Ammon's horn (tissue), 1 donor: ENCODE data around the gene RPTOR.

Source experiments
- DNase-seq: peaks from one replicate; pipeline ENCODE4 v3.0.0-alpha.2; 2016; ENCODE audit warnings: low spot score

Gene RPTOR

DNA sequence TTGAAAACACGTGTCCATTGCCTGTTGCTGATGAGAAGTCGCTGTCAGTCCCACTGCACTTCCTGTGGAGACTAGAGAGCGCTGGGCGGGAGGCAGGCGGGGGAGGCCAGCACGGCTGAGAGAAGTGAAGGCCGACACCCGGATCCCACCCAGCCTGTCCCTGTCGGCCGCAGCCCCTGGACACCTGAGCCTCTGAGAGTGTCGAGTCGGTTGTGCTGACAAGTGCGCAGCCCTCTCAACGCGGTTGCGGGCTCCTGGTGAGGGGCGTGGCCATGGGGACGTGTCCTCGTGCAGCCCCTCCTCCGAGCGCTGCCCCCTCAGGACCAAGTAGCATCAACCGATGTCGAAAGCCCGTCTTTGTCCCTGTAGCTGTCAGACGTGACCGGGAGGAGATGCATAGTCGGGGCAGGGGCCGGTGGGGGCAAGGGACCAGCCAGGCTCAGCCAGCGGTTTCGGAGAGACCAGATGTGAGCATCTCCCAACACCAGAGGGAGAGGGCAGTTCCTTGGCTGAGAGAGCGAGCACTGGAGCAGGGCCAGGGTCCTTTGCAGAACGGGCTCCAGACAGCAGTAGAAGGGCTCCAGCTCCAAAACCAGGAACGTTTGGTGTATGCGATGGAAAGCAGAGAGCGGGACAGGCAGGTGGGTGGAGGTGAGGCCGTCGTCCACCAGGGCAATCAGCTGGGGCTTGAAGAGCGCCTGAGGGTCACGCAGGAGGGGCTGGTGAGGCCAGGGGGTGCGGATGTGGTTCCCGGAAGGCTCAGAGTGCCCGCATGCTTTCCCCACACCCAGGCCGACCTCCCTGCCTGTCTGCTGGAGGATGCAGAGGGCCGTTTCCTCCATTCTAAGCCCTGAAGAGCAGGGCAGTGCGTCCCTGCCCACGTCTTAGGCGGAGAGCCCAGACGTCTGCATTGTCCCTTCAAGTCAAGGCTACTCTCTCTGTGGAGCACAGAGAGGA, 403.7 kb downstream of the RPTOR start:
- no peak for DNase-seq

DNA sequence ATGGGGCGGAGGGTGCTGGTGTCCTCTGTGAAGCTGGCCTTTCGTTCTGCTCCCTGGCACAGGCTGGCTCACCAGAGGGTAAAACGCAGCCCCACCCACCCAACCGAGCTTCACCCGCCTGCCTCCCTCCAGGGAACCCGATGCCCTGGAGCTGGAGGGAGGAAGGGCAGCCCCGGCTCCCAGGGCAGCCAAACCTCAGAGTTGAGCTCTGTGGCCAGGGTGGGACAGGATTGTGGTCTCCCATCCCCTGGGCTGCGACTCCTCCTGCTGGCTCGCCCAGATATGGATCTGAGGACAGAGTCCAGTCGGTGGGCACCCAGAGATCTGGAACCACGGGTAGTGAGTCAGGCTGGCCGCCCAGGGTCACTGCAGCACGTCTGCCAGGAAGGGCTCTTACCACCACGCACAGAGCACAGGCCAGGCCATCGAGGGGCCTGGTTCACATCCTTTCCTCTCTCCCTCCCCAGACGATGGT, 404.4 kb downstream of the RPTOR start:
- no peak for DNase-seq

DNA sequence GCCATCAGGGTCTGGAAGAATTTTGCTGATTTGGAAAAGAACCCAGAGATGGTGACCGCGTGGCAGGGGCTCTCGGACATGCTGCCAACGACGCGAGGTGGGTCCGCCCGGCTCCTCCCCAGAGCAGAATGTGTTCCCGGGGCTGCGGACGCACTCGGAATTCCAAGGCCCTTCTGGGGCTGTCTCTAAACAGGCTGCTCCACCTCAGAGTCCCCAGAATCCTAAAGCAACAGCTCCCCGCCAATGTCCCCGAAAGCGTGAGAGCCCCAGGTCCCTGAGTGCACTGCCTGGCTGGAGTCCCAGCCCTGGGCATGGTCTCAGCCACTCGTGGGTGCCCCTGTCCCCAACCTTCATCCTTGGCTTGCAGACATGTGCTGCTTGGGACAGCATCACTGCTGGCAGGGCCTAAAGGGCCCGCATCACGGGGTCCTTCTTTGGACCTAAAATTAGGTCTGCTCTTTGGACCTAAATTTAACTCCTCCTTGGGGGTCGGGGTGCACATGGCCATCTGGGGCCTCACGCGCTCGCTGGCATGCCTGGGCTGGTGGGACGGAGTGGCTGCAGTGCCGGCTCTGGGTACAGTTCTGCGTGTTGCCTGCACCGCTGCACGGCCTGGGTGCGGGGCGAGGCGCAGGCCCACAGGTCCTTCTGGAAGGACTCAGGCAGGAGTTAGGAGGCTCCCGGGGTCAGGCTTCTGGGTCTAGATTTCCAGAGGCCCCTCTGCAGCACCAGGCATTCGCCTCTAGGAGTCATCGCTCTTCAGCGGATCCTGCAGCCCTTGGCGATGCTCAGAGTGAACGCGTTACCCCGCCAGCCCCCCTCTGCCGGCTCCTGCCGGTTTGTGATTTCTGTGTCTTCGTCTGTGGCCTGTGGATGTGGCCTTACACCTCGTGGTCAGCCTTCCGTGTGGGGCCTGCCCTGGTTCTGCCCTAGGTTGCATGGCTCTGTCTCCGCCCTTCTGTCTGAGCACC, 405.1 kb downstream of the RPTOR start:
- DNase-seq = no peak

DNA sequence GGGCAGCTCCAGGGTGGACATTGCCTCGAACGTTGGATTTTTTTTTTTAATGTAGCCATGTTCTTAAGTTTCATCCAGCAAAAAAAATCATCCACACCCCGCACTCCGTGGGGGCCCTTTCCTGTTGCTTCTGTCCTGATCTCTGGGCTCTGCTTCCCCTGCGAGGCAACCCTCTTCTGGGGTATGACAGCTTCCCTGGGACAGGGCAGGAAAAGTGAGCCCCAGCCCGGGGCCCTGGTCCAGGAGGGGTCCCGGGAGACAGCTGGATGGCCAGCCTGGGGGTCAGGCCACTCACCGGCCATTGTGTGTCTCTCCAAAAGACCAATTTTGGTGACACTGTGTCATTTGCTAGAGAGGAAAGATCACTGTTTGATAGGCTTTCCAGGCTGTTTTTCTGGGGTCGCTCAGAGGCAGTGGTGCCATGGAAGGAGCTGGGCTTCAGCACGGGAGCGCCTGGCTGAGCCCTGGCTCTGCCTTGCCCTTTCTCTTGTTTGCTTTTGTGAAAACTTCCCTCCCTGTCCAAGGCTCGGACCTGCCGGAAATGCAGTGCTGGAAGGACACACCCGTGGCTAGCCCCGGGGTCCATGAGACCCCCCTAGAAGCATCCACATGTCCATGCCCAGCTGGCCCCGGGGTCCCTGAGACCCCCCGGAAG, 406.0 kb downstream of the RPTOR start:
- DNase-seq = no peak

DNA sequence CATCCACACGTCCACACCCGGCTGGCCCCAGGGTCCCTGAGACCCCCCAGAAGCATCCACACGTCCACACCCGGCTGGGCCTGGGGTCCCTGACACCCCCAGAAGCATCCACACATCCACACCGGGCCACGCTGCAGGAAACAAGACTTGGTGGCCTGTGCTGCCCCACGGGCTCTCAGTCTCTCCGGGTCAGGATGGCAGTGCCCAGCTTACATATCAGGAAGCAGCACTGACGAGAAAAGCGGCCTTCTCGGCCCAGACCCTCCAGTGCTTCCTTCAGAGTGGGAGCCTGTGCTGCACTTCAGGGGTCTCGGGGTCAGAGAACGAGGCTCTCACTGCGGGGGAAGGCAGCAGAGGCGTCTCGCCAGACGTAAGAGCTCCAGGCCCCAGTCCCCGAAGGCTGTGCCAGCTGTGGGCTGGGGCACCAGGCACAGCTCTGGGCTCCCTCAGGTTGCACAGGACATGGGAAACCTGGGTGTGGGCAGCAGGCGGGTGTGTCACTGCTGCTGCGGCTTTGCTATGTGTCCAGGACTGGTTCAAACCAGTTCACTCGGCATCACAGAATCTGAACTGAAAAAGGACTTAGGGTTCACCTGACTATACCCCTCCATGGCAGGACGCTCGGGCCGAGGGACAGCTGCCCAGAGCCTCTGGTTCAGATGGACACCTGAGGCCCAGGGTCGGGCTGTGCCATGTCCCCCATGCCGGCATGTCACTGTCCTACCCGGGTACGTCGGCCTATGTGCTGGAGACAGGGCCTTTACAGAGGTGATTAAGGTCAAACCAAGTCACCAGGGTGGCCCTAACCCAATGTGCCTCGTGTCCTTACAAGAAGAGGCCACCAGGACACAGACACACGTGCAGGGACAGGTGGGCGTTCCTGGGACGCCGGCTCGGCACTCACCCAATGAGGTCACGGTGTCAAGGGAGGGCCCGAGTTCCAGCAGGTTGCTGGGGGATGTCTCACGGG, 406.8 kb downstream of the RPTOR start:
- DNase-seq = no peak

DNA sequence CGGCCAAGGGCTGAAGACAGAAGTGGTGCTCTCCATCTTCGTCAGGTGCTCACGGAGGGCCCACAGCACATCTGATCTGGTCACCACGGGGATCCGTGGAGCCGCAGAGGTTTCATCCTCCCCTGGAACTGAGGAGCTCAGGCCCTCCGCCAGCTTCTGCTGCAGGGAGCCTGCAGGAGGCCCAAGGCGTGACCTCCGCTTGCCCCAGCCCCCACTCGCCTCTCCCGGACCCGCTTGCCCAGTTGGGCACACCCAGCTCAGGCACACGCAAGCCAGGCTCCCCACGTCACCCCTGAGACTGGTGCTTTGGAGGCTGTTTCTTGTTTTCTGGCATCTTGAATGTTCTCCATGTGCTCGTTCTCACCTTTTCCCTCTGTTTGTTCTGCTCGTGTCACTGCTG, 407.7 kb downstream of the RPTOR start:
- no peak for DNase-seq

DNA sequence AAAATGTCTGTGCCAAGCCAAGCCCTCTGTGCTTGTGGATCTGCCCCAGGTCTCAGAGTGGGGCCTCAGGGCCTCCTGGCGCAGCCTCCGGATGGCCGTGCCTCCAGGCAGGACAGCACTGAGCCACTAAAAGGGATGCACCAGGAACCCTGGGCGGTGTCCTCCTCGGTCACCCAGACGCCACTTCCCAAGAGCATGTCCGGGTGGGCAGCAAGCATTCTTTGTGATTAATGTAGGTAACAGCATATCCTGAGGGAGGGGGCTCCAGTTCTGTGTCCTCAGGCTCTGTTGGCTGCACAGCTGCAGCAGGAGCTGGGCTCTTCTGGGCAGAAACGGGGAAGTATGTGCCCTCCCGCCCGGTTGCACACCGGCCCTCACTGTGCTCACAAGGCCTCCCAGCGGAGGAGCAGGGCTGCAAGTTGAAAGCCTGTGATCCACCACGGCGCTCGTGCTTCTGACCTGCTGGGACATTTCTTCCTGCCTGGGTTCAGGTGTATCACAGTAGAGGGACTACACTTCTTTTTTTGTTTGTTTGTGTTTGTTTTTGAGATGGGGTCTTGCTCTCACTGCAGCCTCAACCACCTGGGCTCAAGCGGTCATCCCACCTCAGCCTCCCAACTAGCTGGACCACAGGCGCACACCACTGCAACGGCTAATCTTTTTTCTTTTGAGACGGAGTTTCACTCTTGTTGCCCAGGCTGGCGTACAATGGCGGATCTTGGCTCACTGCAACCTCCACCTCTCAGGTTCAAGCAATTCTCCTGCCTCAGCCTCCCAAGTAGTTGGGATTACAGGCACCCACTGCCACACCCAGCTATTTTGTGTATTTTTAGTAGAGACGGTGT, 409.1 kb downstream of the RPTOR start:
- no peak for DNase-seq

DNA sequence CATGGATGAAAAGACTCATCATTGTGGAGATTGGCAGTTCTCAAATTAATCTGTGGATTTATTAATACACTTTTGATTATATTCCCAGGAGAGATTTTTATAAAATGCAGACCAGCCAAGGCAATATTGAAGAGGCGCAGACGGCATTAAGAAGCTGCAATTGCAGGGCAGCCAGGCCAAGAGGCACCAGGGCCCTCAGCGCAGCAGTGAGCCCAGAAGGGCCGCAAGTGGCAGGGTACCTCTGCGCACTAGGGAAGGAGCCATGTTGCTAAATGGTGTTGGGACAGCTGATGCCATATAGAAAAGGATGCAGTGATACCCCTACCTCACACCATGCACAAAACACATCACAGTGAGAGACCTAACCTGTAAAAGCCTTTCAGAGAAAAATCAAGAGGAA, 410.4 kb downstream of the RPTOR start:
- DNase-seq = no peak

DNA sequence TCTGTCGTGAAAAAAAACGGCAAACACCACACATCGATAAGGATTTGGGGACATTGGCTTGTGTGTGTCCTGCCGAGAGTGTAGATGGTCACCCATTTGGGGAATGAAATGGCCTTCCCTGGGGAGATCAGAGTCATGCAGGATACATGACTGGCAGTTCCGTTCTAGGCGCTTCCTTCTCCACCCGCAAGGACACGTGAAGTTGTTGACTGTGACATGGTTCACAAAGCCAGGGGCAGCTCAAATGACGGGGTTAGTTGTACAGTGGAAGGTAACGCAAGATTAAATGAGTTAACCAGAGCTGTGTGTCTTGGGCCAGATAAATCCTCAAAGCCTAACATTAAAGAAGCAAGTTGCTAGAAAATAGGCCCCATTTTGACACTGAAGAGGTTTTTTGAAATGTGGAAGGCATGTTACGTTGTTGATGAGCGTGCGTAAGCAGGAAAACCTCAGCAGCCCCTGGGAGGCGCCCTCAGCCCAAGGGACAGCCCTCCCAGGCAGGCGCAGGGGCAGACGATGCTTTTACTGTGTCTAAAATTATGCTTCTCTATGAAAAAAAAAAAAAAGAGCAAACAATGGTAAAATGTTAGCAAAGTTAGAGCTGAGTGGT, 411.1 kb downstream of the RPTOR start:
- no peak for DNase-seq

DNA sequence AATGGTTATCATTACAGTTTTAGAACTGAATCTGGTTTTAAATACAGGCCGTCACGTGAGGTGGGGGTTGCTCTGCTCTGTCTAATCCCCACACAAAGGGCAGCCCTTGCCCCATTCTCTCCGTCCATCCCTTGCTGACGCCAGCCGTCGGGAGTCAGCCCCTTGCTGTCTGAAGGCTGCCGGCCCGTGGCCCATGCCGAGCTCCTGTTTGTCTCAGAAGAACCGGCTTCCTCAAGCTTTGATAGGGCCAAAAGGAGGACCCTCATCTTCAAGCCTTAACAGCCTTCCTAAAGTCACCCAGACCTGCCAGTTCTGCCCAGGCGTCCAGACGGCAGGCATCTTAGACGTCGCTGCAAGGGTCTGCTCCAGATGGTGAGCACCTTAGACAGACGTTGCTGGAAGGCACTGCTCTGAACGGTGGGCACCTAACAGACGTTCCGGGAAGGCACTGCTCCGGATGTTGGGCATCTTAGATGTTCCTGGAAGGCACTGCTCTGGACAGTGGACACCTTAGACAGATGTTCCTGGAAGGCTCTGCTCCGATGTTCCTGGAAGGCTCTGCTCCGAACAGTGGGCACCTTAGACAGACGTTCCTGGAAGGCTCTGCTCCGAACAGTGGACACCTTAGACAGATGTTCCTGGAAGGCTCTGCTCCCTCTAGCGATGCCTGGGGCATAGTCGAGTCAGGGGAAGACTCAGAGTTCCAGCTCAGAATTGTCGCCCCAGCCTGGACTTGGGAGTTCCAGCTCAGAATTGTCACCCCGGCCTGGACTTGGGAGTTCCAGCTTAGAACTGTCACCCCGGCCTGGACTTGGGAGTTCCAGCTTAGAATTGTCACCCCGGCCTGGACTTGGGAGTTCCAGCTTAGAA, 411.9 kb downstream of the RPTOR start:
- DNase-seq = no peak

DNA sequence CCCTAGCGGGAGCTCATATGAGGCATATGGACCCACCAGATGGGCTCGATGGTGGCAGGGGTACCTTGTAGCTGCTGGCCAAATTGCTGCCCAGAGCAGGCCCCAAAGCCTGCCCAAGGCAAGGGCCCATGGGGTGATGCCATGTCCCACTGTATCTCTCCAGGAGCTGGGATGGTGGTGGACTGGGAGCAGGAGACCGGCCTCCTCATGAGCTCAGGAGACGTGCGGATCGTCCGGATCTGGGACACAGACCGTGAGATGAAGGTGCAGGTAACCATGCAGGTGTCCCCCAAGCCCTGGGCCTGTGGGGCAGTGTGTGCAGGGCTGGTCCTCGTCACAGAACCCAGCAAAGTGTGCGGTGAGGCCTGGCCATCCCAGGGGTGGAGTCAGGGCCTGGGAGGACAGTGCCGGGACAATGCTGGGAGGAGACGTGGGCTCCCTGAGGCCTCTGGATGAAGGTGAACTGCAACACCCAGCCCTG, 412.9 kb downstream of the RPTOR start:
- no peak for DNase-seq

DNA sequence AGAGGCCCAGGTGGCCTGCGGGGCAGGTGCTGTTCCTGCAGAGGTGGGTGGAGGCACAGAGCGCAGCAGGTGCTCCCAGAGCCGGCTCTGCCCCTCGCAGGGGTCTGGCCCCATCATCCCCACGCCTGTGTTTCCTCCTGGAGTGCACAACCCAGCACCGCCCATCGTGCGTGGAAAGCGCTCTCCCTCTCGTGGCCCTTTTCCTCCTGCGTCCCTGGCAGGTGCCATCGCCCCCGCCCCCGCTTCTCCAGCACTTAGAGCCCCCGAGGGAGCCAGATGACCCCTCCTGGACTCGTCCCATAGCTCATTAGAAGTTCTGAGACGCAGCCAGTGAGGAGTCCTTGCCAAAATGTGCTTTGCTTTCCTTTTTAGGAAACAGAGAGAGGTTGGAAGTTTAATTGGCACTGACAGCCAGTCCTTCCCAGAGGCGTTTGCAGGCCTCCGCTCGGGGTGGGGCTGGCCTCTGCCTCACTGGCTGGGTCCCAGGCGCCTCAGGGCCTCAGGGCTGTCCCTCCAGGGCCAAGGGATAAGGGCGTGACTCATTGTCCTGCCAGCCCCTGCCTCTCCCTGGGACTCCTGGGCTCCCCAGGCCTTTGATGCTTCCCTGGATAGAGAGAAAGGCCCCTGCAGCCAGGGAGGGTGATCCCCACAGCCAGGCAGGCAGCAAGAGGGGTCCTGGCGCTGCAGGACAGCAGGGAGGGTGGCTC, 414.8 kb downstream of the RPTOR start:
- DNase-seq = peak; percentile 67

DNA sequence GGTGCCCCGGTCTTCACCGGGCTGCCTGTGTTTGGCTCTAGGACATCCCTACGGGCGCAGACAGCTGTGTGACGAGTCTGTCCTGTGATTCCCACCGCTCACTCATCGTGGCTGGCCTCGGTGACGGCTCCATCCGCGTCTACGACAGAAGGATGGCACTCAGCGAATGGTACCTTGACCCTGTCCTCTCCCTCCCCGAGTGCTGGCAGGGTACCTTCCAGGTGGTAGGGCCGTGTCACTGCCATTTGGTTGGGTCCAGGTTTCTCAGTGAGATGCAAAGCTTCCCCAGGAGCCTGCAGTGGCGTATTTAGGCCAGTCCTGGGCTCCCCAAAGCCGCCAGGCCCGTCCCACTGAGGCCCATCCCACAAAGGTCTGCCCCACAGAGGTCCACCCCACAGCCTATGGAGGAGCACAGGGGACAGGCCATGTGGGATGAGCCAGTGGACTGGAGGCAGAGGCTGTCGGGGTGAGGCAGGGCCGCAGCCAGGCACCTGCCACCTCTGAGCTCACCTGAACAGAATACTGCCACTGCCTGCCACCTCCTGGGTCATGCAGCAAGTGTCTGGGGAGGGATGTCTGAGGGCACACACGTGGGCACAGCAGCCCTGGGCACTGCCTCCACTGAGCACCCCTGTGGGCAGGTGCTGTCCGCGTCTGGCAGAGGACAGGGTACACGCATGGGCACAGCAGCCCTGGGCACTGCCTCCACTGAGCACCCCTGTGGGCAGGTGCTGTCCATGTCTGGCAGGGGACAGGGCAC, 415.6 kb downstream of the RPTOR start:
- no peak for DNase-seq

DNA sequence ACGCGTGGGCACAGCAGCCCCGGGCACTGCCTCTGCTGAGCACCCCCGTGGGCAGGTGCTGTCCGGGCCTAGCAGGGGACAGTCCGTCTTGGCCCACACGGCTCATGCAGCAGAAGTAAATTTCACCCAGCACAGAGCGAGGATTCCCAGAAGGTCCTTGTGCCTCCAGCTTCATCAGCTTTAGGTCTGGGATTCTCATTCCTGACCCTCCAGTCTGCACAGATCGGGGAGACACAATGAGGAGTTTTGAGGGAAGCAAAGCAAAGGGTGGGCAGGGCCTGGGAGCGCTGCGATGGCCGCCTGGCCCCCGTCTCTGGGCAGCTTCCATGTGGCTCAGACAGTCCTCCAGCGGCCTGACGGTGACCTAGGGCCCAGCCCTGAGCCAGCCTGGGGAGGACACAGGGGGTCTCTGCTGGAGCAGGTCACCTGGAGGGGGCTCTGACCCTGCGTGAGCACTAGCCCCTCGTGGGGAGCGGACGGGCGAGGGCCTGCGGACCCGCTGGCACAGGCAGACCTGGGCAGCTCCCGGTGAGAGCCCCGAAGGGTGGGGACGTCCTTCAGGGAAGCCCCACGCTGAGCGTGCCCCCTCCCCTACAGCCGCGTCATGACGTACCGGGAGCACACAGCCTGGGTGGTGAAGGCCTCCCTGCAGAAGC, 416.3 kb downstream of the RPTOR start:
- no peak for DNase-seq

DNA sequence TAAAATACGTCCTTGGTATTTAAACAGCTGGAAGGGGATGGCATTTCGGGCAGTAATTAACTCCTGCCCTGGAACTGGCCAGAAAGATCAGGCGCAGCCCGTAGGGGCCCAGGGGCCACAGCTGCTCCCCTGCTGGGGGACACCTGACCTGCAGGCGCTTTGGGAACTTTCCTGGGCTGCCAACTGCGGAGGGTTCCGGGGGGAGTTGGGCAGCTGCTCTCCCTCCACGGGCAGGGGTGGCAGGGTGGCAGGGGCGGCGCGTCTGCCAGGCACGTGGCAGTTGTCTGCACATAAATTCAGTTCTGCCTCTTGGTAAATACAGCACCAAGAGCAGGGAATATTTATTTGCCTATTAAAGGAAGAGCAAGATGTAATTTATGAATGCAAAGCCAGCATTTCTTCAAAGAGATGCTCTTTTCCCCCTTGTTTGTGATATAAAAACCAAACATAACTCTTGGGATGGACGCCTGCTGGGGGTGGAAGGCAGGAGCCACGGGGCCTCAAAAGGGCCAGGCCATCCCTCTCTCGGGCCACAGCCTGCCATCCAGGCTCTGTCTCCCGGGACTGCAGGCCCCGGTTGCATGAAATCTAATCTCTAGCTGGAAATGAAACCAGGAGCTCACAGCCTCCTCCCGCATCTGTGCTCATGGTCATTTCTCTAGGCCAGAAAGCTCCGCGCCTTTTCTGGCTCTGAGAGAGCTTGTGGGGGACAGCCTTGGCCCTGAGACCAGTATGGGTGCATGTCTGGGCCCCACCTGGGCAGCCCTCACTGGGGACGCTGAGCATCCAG, 417.1 kb downstream of the RPTOR start:
- no peak for DNase-seq
